ENCODE data around the gene SERAC1. TPM values are rescaled to one million over a fixed set of nuclear protein-coding genes. Genes with fewer than 3 reads are reported as not detected.

Gene SERAC1
- total RNA-seq, 1 donor from 2014 or later: 13.4 TPM

- no peak for DNase-seq (ENCODE audit: low read depth)
These were observed 87.0 kb downstream of the SERAC1 start for GRCh38 chr6:158080849-158081656.

- no peak for DNase-seq (ENCODE audit: low read depth)
These were observed 89.7 kb downstream of the SERAC1 start for GRCh38 chr6:158078320-158078719.

GRCh38 chr6:158077676-158078075 is 90.4 kb downstream of the SERAC1 start:
- no peak for DNase-seq (ENCODE audit: low read depth)

- DNase-seq (ENCODE audit: low read depth): no peak
These were observed 91.5 kb downstream of the SERAC1 start for GRCh38 chr6:158076548-158076947.

- DNase-seq (ENCODE audit: low read depth): peak; percentile 50
These were observed 94.3 kb downstream of the SERAC1 start for GRCh38 chr6:158073776-158074175.

GRCh38 chr6:158072083-158072721 is 95.9 kb downstream of the SERAC1 start:
- DNase-seq (ENCODE audit: low read depth): peak; percentile 73

- no peak for DNase-seq (ENCODE audit: low read depth)
These were observed 96.7 kb downstream of the SERAC1 start for GRCh38 chr6:158071121-158072082.

GRCh38 chr6:158070513-158070912 is 97.5 kb downstream of the SERAC1 start:
- no peak for DNase-seq (ENCODE audit: low read depth)

GRCh38 chr6:158069800-158070195 is 98.3 kb downstream of the SERAC1 start:
- no peak for DNase-seq (ENCODE audit: low read depth)

- no peak for DNase-seq (ENCODE audit: low read depth)
These were observed 98.9 kb downstream of the SERAC1 start for GRCh38 chr6:158068893-158069799.

GRCh38 chr6:158068156-158068892 is 99.7 kb downstream of the SERAC1 start:
- no peak for DNase-seq (ENCODE audit: low read depth)

GRCh38 chr6:158067436-158068015 is 100.5 kb downstream of the SERAC1 start:
- peak; percentile 50 for DNase-seq (ENCODE audit: low read depth)

GRCh38 chr6:158066136-158066781 is 101.8 kb downstream of the SERAC1 start:
- DNase-seq (ENCODE audit: low read depth): no peak

- no peak for DNase-seq (ENCODE audit: low read depth)
These were observed 103.3 kb downstream of the SERAC1 start for GRCh38 chr6:158064725-158065251.

- no peak for DNase-seq (ENCODE audit: low read depth)
These were observed 104.3 kb downstream of the SERAC1 start for GRCh38 chr6:158063736-158064135.

- DNase-seq (ENCODE audit: low read depth): no peak
These were observed 106.2 kb downstream of the SERAC1 start for GRCh38 chr6:158061709-158062461.

GRCh38 chr6:158061361-158061708 is 106.7 kb downstream of the SERAC1 start:
- DNase-seq (ENCODE audit: low read depth): no peak
